HG03175 (cell line): Measurements from ENCODE around the gene RAB11FIP4.

ENCODE experiments used
- ATAC-seq: cut with Tn5 transposase; IDR thresholded peaks from one replicate; pipeline ENCODE4 v1.9.1; 2021; ENCODE audit warnings: mild to moderate bottlenecking, moderate library complexity; ENCODE audit not compliant: unreplicated experiment

Gene RAB11FIP4

GRCh38 chr17:31537565-31538011 lies 146.1 kb downstream of the RAB11FIP4 start:
- peak; percentile 10 for ATAC-seq

GRCh38 chr17:31538080-31538762 lies 146.7 kb downstream of the RAB11FIP4 start:
- ATAC-seq, result peak; percentile 59

- ATAC-seq, result no peak
Measured at GRCh38 chr17:31540602-31541307, 149.3 kb downstream of the RAB11FIP4 start.

- no peak for ATAC-seq
Measured at GRCh38 chr17:31541559-31541958, 150.1 kb downstream of the RAB11FIP4 start.

GRCh38 chr17:31544186-31544585 lies 152.7 kb downstream of the RAB11FIP4 start:
- ATAC-seq, result no peak

GRCh38 chr17:31546650-31547049 lies 155.2 kb downstream of the RAB11FIP4 start:
- no peak for ATAC-seq

- ATAC-seq, result no peak
Measured at GRCh38 chr17:31548709-31549108, 157.2 kb downstream of the RAB11FIP4 start.

- peak; percentile 8 for ATAC-seq
Measured at GRCh38 chr17:31549121-31549524, 157.6 kb downstream of the RAB11FIP4 start.

- ATAC-seq, result peak; percentile 82
Measured at GRCh38 chr17:31549525-31550388, 158.3 kb downstream of the RAB11FIP4 start.

GRCh38 chr17:31550389-31551056 lies 159.0 kb downstream of the RAB11FIP4 start:
- ATAC-seq, result no peak

- no peak for ATAC-seq
Measured at GRCh38 chr17:31552568-31552967, 161.1 kb downstream of the RAB11FIP4 start.

GRCh38 chr17:31553506-31553905 lies 162.0 kb downstream of the RAB11FIP4 start:
- no peak for ATAC-seq

- no peak for ATAC-seq
Measured at GRCh38 chr17:31554930-31555329, 163.5 kb downstream of the RAB11FIP4 start.

GRCh38 chr17:31556969-31557645 lies 165.6 kb downstream of the RAB11FIP4 start:
- ATAC-seq, result no peak

- peak; percentile 66 for ATAC-seq
Measured at GRCh38 chr17:31558748-31559583, 167.5 kb downstream of the RAB11FIP4 start.

GRCh38 chr17:31559584-31560501 lies 168.4 kb downstream of the RAB11FIP4 start:
- no peak for ATAC-seq

- ATAC-seq, result no peak
Measured at GRCh38 chr17:31560616-31561235, 169.3 kb downstream of the RAB11FIP4 start.
